Middle frontal gyrus (tissue), 1 donor: ENCODE data around the gene MYH15.

Source experiments
- DNase-seq: peaks from one replicate; pipeline ENCODE4 v3.0.0-alpha.2; 2015; ENCODE audit warnings: low spot score; ENCODE audit errors: extremely low spot score

Gene MYH15

DNA sequence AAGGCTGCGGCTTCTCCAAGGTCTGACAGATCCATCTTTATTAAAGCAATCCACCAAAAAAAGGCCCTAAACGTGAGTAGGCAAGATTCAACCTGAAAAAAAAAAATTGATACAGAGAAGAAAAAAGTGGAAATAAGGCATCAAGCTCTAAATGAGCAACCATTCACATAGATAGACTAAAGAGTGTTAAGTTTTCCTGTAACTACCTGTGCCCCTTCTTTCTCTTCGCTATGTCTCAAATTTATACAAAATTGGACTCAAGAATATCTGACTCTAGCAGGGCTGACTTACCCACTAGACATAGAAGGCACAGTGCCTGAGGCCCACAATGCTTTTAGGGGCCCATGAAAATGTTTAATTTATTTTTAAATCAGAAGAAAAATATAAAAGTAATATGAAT, at the start of gene MYH15:
MYH15 (minus strand) TSS at position 101 of the 400 bp plus-strand sequence; CDS start at position 35, 66 bp downstream.
- no peak for DNase-seq

DNA sequence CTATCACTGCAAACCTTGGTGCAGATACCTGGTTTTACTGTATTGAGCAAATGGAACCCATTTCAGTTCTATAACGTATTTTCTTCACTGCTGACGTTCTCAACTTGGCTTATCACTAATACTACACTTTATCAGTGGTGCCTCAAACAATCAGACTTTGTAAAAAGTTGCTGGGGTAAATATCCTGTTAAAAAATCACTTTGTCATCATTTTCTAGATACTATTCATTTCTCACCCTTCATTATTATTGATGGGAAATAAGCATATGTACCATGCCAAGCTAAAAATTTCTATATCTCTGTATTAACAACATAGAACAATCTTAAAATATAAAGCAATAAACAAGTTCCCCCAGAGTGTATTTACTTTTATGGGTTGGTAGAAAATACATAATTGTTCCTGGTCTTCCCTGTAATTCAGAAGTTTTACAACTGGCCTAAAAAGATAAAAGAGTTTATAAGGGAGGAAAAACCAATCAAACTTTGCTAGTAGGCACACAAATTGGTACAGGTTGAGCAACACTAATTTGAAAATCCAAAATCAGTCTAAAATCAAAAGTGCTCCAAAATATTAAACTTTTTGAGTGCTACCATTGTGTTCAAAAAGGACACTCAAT, 45.7 kb upstream of the MYH15 start:
- no peak for DNase-seq

DNA sequence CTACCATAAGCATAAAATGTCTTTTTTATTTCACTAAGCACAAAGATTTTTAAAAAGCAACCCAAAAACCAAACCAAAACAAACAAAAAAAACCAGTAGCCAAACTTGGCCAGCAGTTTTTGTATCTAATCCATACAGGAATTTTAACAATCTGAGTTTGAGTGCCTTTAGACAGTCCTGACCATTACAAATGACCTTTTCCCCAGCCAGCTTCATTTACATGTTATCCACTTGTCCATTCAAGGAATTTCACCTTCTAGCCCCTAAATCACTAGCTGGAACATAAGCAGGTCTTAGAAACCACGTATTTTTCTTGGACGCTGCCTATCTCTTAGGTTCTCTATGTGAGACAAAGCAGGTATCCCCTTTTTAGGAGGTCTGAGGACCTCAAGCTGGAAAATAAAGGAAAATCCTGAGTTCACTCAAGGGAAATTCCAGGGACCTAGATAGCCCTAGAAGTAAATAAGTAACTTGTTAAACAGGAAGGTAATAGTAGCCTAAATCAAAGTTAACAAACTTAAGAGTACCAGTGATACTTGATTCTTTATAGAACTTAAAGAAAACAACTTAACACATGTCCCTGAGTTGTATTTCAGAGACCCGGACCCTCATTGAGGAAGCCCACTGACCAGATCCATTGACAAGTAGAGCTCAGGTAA, 44.6 kb upstream of the MYH15 start:
- DNase-seq = no peak

DNA sequence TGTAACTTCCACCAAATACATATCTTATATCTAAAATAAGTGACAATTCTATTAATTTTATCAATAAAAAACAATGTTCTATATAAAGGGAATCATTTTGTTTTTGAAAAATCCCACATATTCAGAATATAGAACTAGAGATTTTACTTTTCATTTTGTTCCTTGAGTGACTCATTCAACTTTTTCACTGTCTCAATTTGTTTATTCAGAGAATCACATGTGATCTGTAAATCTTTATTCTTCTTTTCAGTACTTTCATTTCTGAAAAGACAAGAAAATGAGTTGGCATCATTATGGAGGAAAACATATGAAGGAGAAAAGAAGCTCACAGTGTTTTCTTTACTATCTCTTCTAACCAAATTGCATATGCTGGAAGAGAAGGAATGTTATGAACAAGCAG, 43.8 kb upstream of the MYH15 start:
- no peak for DNase-seq

DNA sequence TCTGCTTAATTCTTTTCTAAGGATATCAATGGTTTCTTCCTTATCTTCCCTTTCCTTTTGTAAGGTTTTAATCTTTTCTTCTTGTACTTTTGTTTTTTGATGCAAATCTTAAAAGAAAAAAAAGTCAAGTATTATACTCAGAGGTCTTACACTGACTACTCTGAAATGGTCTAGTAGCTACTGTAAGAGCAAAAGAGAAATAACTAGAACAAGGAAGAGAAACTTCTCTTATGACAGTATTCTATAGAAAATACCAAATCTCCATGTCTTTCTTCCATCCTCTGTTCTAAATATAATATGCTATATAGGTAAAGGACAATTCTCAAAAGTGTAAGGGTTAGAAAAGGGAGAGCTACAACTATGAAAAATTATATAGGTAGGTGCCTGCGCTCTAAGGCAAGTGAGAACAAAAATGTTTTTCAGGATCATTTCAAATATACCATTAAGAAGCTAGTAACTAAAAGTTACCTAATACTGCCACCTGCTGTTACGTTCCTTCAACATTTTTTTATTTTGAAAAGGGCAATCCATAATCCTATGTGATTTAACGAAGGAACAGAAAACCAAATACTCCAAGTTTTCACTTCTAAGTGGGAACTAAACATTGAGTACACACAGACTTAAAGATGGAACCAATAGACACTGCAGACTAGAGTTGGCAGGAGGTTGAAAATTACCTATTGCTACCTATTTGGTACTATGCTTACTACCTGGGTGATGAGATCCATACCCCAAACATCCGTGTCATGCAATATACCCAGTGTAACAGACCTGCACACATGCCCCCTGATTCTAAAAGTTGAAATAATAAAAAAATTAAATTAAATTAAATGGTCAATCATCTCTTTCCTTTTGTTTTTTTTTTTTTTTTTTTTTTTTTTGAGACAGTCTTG, 42.1 kb upstream of the MYH15 start:
- DNase-seq = peak; percentile 12

DNA sequence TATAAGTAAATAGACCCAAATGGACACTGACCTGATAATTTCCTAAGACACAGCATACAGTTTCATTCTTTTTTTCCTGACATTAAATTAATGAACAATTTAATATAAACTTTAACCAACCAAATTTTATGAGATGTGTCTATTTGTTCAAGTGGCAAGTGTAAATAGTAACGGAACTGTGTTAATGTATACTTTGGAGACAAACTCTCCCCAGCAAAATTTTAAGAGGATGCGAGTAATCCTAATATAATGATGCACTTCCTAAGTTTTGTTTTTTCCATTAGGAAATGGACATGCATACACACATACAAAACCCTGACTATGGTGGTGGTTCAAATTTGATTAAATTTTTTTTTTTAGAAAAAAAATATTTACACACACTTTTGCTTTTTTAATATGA, 38.5 kb upstream of the MYH15 start:
- DNase-seq = no peak

DNA sequence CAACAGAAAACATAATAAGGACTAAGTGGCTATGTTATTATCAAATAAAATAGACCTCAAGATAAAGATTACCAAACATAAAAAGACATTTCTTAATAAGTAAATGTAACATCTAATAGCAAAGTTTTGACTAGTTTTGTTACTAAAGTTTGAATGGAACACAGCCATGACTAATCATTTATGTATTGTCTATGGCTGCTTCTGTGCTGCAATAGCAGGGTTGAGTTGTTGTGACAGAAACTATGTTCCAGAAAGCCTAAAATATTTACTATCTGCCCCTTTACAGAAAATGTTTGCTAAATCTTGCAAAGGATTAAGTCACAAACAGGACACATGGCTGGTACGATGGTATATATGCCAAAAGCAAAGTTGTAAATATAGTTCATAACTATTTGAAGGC, 37.9 kb upstream of the MYH15 start:
- DNase-seq = no peak

DNA sequence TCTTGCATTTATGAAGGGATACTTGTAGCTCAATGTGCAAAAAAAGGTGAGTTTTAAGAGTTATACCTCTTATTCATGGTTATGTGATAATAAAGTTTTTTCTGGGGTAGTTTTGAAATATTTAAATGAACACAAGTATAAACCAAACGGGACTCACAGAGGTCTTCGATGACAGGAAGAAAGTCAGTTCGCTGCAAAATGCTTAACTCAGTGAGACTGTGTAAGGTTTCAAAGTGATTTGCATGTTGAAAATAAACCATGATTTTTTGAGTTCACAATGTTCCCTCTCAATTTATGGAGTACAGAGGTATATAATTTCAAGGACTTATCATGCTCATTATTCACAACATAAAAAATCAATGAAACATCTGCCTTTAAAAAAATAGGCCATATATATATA, 36.3 kb upstream of the MYH15 start:
- no peak for DNase-seq

DNA sequence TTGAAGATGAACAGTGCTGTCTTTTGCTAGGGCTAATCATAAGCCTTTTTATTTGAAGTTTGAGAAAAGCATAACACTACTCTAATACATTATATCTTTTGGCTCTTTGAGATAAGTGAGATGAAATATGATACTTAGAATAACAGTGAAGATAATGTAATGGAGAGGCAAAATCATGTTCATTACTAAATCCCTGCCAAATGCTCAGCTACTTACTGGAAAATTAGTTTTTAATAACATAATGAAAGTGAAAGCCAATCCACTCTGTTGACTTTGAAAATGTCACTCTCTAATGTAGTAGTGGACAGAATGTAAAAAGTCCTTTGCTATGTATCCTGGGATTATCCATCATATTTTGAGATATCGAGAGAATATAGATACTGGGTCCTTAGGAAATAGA, 35.9 kb upstream of the MYH15 start:
- DNase-seq = no peak

DNA sequence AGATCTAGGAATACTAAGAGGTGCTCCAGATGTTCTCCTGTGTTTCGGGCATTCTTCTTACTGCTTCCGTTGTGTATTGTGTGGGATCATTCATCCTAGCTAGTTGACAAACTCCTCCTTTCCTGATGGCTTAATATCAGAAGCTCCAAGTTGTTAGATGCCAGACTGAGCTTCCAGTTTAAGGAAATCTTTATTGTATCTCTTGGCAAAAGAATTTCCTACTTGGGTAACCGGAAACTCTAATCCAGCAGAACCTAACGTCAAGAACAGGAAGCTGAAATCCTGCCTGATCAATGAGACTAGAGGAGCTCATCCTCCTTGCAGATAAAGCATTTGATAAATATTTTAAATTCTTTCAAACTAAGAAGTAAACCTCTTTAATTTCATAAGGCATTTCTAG, 27.7 kb upstream of the MYH15 start:
- no peak for DNase-seq

DNA sequence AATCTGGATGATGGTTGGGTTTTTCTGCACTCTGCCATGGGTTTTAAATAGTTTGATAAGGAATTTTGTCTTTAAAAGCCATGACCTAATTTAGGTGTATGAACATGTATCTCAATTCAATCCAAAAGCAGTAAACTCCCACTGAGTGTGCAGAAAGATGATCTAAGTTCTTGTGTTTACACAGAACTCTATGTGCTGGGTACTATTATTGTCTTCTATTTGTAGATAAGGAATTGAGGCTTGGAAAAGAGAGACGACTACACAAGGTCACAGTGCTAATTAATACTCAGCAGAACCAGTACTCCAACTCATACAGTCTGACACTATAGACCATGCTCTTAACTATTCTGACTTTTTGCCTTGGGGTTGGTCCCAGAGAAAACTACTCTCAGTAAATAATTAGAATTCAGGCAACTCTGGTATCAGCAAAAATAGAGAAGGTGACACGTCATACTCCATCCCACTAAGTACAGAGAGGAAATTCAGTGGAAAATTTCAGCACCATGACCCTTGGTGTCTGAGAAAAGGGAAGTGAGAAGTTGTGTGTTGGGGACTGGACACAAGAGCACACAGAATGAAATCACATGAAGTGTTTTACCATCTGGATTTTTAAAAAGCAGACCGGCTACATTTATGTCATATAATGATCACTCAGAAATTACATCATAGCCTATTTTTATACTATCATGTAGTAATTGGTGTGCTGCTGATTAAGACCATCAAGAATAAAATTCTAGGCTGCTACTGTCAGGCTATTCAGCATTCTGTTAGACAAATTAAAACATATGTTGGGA, 18.3 kb upstream of the MYH15 start:
- no peak for DNase-seq

DNA sequence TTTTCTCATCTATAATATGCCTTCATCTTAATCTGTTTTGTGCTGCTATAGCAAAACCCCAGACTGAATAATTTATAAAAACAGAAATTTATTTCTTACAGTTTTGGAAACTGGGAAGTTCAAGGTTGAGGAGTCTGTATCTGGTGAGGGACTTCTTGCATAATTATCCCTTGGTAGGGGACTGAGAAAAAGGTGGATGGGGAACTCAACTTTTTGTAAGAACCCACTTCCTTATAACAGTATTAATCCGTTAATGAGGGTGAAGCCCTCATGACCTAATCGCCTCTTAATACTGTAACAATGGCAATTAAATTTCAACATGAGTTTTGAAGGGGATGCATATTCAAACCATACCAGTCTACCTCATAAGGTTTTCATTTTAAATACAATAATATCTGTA, 17.4 kb upstream of the MYH15 start:
- no peak for DNase-seq

DNA sequence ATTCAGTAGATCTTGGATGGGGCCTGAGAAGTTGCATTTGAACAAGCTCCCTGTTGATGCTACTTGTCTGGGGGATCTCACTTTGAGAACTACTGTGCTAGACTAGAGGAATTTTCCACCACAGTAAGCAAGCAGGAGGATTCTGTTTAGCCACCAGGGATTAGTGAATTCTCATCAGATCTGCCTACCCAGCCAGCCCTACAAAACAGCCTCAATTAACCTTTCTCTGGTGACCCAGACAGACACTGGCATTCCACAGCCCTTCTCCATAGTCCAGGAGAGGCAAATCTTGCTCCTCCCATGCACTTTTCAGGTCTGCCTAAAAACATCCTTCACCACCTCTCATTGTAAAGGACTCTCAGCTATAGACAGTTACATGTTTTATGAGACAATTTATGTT, 16.7 kb upstream of the MYH15 start:
- DNase-seq = no peak

DNA sequence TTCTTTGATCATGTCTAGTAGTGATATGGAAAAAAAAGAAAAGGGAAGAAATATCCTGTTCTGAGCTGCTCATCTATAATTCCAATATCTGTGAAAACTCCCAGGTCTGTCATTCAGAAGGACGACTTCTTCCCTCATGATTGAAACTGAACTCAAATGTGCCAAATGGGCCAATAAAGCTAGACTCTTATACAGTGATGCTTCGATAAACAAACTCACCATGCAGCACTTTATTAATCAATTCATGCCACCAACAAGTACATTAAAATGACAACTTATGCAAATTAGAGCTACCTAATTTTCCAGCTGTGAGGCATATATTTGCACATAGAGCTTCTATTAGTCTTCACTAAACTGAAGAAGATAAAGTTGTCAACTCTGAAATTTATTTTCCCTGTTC, 15.6 kb upstream of the MYH15 start:
- DNase-seq = no peak

DNA sequence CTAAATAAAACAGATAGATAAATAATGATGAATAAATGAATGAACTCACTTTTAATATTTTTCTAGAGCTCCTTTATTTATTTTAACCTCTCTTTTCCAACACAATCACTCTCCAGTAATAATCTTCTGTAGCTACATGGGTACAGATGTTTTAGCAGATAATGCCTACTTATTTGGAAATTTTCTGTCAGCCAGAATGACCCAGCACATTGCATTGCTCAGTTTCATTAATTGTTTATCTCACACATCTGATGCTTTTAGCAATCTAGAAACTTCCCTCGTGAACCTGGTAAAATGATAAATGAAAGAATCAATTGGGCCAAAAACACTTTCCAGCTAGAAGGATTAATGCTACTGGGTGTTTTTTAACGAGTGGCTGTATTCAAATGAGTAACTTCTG, 14.9 kb upstream of the MYH15 start:
- DNase-seq = no peak

DNA sequence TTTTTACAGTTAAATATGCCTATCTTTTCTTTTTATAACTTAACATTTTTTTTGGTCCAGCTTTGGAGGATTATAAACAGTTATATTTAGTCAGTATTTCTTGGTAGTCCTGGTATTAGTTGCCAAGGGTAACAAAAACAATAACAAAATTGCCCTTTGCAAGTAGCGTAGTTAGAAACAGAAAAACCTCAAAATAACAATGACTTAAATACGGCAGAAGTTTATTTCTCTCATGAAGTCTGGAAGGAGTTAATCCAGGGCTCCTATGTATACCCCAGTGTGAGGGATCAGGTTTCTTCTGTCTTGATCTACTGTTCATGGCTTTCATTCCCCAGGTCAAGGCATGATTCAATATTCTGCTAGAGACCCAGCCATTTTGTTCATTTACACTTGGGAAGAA, 14.1 kb upstream of the MYH15 start:
- no peak for DNase-seq

DNA sequence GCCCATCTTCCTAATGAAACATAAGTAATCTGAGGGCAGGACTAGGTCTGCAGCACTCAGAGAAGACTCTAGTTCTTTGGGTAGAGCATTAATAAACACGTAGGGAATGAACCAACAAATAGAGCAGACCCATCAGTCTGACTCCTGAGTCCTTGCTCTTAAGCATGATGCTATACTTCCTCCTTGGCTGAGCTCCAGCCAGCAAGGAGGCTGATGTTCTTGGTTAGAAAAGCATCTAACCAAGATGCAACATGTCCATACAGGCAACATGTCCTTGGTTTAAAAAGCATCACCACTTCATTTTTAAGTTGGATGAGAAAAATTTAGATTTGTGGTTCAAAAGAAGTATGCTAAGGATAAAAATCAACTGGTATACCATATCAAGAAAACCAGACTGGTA, 8.5 kb upstream of the MYH15 start:
- no peak for DNase-seq

DNA sequence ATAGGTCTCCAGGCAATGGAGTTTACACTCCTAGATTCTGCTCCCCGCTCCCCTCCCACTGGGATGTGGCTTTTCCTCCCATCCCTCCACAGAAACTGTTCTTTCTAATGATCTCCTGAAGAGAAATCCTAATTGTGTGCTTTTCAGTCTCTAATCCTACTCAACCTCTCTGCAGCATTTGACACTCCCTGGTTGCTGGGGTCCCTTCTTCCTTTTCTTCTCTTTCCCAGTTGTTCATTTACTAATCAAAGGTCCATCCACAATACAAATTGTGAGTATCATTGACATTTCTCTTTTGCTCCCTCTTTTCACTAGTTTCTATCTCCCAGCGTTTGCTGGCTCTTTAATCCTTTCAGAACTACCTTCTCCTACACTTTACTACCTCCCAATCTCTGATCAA, 6.5 kb upstream of the MYH15 start:
- DNase-seq = no peak

DNA sequence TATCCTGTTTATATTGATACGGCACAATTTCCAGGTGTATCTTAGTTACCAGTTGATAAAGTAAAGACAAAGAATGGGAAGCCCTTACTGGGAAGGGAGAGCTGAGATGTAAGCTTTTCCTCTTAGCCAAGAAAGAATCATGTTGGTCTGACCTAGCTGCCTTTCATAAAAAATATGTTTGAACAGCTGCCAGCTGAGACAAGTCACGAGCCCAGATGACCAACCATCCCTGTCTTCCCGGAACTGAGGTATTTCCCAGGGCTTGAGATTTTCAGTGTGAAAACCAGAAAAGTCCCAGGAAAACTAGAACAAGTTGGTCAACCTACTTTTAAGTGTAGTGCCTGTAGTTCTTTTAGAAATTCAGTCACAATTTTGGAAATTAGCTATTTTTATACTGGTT, 3.6 kb upstream of the MYH15 start:
- DNase-seq = no peak

DNA sequence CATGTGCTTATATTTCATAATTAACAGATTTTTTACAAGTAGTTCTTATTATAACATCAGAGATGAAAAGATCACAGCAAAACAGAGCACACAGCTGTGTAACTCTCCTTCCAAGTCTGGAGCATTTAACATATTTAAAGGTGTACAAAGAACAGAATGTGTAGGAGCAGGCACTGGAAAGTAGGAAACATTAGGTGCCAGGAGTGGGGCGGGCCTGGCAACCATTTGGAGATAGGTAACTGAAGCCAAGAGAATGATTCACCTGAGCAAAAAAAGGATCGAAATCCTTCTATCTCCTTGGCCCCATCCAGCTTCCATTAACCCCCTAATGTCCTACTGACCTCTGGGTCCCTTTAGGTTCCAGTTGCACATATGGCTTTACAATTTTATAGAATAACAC, 2.3 kb upstream of the MYH15 start:
- no peak for DNase-seq

DNA sequence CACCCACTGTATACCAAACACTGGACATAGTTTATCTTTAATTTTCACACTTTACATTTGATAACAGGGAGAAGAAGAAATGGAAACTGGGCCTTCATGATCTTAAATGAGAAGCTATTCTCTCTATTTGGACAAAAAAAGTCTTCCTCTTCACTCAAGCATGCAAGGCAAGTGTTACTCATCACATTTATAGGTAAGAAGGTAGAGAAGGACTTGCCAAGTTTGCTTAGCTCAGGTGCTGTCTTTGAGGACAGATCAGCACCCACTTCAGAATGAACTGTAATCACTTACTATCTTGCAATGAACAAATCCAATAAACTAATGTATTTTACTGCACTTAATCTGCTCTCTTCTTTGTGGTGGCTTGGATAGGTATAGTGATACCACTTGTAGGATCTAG, 1.1 kb upstream of the MYH15 start:
- DNase-seq = no peak

DNA sequence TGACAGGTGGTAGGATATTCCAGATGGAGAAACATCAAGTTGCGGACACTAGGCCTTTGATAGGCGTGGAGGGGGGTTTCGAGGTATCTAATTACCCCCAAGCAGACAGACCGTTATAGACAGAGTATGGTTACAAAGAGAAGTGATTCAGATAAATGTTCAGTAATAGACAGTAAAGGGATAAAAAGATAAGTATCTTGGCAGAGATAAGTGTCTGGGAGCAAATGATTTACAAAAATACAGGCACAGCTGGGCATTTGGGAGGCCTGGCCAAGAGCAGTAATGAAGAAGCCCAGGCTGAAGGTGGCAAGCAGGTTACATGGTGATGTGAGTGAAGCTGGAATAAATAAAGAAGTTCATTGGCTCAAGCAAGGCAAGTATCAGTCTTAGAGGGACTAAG, 659 bp upstream of the MYH15 start:
- DNase-seq = no peak
